Right lobe of liver (tissue), 6 donors: Measurements from ENCODE around the gene SLC38A5. TPM values are rescaled to one million over a fixed set of nuclear protein-coding genes. Genes with fewer than 3 reads are reported as not detected.

Experiments
- ATAC-seq, 4 donors: fragments of 200-7000 bp; cut with Tn5 transposase; one replicate each; pipeline ENCODE4 v1.9.1; 2020; ENCODE audit warnings: mild to moderate bottlenecking in 4 of 4, moderate library complexity in 4 of 4
- DNase-seq, 3 donors: peaks; one replicate each; pipeline ENCODE4 v3.0.0-alpha.2; 2020
- H3K27ac ChIP-seq, 3 donors: fragments of 200-600 bp; one replicate each; pipeline ENCODE4 v1.8.0; 2022
- H3K27me3 ChIP-seq, 2 donors: fragments of 200-600 bp; one replicate each; pipeline ENCODE4 v1.8.0; 2022
- H3K36me3 ChIP-seq, 4 donors: fragments of 200-600 bp; sonication (generic) in 1 of 4; one replicate each; pipeline versions ENCODE4 v1.5.1 to v1.8.0; 2017 to 2022; ENCODE audit warnings: control low read depth in 1 of 4
- H3K4me1 ChIP-seq, 4 donors: fragments of 200-600 bp; sonication (generic) in 1 of 4; one replicate each; pipeline versions ENCODE4 v1.5.1 to v1.8.0; 2017 to 2022; ENCODE audit warnings: control low read depth in 1 of 4
- H3K4me3 ChIP-seq, 3 donors: fragments of 200-600 bp; one replicate each; pipeline ENCODE4 v1.8.0; 2022
- H3K9me3 ChIP-seq, 4 donors: fragments of 200-600 bp; sonication (generic) in 1 of 4; one replicate each; pipeline versions ENCODE4 v1.5.1 to v1.8.0; 2017 to 2022; ENCODE audit warnings: control low read depth in 1 of 4
- CTCF ChIP-seq, 4 donors: fragments of 200-600 bp in 3 of 4; fragments of 450-650 bp in 1 of 4; IDR thresholded peaks; one replicate each; pipeline versions ENCODE4 v1.5.1 to v1.8.0; 2016 to 2022; ENCODE audit warnings: antibody characterized with exemption in 4 of 4, mild to moderate bottlenecking in 2 of 4
- POLR2A ChIP-seq: fragments of 450-650 bp; IDR thresholded peaks from one replicate; pipeline ENCODE4 v1.6.1; 2017; ENCODE audit warnings: antibody characterized with exemption, mild to moderate bottlenecking
- WGBS: methylation state at CpG from one replicate; pipeline ENCODE4 v1.1.6; 2018; ENCODE audit warnings: low coverage, low lambda C conversion rate; ENCODE audit not compliant: insufficient coverage; ENCODE audit errors: missing lambda C conversion rate; 5-methylcytosine and 5-hydroxymethylcytosine counted together
- intact Hi-C, 2 donors: fragments of 100-400 bp; cut with DNase I; formaldehyde crosslinking; loops; one replicate each; pipeline versions ENCODE4 v1.11.2 to v1.14.1; 2022
- total RNA-seq, 6 experiments: library from RNA; depleted of rRNA in 2 of 6; stranded (reverse); fragments of >200 nt in 2 of 6; fragmentation: NEBNext Ultra II Directional in 3 of 6; extraction: Animal tissue kit (Norgen Biotek cat#: 25700) in 3 of 6; gene quantifications; one replicate each; pipeline versions ENCODE4 v1.1.0 to v1.2.4, GENCODE V29; 2016 to 2023
- donor health status: DM: no; HTN: yes; CAD: no.
- donor health status: DM: no; HTN: no; CAD: no.
- donor health status: DM: no; HTN: no; CAD: no.
- donor health status: DM: no; HTN: yes; CAD: no.
- donor health status: DM: no; HTN: yes; CAD: no.

The SLC38A5 gene
- total RNA-seq, 6 experiments from 2014 or later = 0.22 to 1.4 (median 0.37) TPM; not detected in 1

- intact Hi-C loops = no loop called here
- H3K27ac ChIP-seq = no peak overlapping the region
- no peak overlapping the region for H3K4me3 ChIP-seq
- ATAC-seq (peak in 2 of 4 donors; percentile 28 to 30), DNase-seq (peak in 1 of 3 donors; percentile 30)
- no peaks in the 10 kb centered on the region for H3K9me3 ChIP-seq
- no peak for TF ChIP-seq CTCF (IDR thresholded peaks at IDR 0.05)
- TF ChIP-seq POLR2A = no peak
- no peaks in the 10 kb centered on the region for H3K27me3 ChIP-seq
- H3K4me1 ChIP-seq = no peaks in the 10 kb centered on the region
- WGBS = 0% methylated on average over 1 of the region's 18 CpGs
- no peaks in the 10 kb centered on the region for H3K36me3 ChIP-seq
Measured at GRCh38 chrX:48468247-48468671, 1.8 kb downstream of the SLC38A5 start.

DNA sequence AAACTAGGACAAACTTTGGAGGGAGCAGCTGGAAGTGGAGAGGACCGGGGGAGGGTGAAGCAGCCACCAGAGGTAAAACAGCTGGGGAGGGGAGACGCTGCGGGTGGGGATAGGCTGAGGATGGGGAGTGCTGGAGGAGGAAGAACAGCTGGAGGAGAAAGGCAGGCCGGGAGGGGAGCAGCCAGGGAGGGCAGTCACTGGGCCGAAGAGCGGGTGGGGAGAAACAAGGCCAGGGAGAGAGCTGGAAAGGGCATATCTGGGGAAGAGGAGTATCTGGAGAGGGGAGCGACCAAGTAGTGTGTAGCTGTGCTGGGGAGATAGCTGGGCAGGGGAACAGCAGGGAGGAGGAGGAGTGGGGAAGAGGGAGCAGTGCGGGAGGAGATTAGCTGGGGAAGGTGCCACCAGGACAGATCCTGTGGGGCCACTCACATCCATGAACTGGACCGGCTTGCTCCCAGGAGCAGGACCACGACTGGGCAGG is 2.7 kb downstream of the SLC38A5 start:
- no peaks in the 10 kb centered on the region for H3K9me3 ChIP-seq
- ATAC-seq = no peak
- H3K27me3 ChIP-seq = no peaks in the 10 kb centered on the region
- TF ChIP-seq CTCF (IDR thresholded peaks at IDR 0.05) (no peak), POLR2A (no peak)
- DNase-seq = peak in 1 of 3 donors; percentile 30
- H3K27ac ChIP-seq = no peak overlapping the region
- H3K4me3 ChIP-seq = no peak overlapping the region
- H3K4me1 ChIP-seq = no peaks in the 10 kb centered on the region
- 69% methylated on average over 6 of the region's 10 CpGs for WGBS
- H3K36me3 ChIP-seq = no peaks in the 10 kb centered on the region
- intact Hi-C loops = no loop called here

DNA sequence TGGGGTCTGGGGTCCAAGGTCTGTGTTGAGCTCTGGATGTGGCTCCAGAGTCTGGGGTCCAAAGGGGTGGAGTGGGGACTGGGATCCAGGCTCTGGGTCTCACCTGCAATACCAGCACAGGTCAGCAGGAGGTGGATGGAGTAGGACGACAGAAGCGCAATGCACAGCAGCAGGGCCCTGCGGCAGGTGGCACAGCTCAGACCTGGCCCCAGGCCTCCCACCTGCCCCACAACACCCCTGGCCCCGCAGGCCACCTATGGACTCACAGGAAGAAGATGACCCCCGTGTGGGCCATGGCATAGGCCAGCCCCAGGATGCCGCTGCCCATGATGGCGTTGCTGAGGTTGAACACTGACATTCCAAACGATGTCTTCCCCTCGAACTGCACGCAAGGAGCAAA is 3.4 kb downstream of the SLC38A5 start:
- ATAC-seq = no peak

GRCh38 chrX:48465336-48465933 is 4.6 kb downstream of the SLC38A5 start:
- no peaks in the 10 kb centered on the region for H3K4me1 ChIP-seq
- H3K36me3 ChIP-seq = no peaks in the 10 kb centered on the region
- no peaks in the 10 kb centered on the region for H3K27me3 ChIP-seq
- peak in 1 of 3 donors; percentile 11 for DNase-seq
- intact Hi-C loops = no loop called here
- 76% methylated on average over 7 of the region's 10 CpGs for WGBS
- TF ChIP-seq POLR2A (no peak), CTCF (IDR thresholded peaks at IDR 0.05) (no peak)
- H3K9me3 ChIP-seq = no peaks in the 10 kb centered on the region
- no peak for ATAC-seq
- H3K27ac ChIP-seq = no peak overlapping the region
- no peak overlapping the region for H3K4me3 ChIP-seq

More for the DNA sequence above, 3.4 kb downstream of the SLC38A5 start:
- no peaks in the 10 kb centered on the region for H3K27me3 ChIP-seq
- H3K4me3 ChIP-seq = no peak overlapping the region
- TF ChIP-seq POLR2A = no peak
- no peak for TF ChIP-seq CTCF (IDR thresholded peaks at IDR 0.05)
- no peaks in the 10 kb centered on the region for H3K9me3 ChIP-seq
- no peak overlapping the region for H3K27ac ChIP-seq
- H3K4me1 ChIP-seq = no peaks in the 10 kb centered on the region
- intact Hi-C loops = no loop called here
- no peaks in the 10 kb centered on the region for H3K36me3 ChIP-seq
- DNase-seq = peak in 1 of 3 donors; percentile 51
- no CpG with 5 or more reads among the region's 10 CpGs for WGBS
